Vagina (tissue), 2 donors: ENCODE data around the gene ECE1.

Source experiments
- CTCF ChIP-seq, 3 experiments: fragments of 450-650 bp in 2 of 3; fragments of 200-600 bp in 1 of 3; sonication (generic) in 1 of 3; IDR thresholded peaks; one replicate each; pipeline ENCODE4 v1.5.1; 2017 to 2019; ENCODE audit warnings: antibody characterized with exemption in 3 of 3, mild to moderate bottlenecking in 2 of 3, moderate library complexity in 2 of 3
- POLR2A ChIP-seq, 2 donors: fragments of 450-650 bp; IDR thresholded peaks; one replicate each; pipeline ENCODE4 v1.6.1; 2017; ENCODE audit warnings: antibody characterized with exemption in 2 of 2, mild to moderate bottlenecking in 2 of 2, moderate library complexity in 2 of 2
- POLR2AphosphoS5 ChIP-seq, 2 donors: sonication (generic); formaldehyde crosslinking; IDR thresholded peaks; one replicate each; pipeline ENCODE4 v1.9.0; 2017; ENCODE audit warnings: antibody characterized with exemption in 2 of 2, mild to moderate bottlenecking in 2 of 2, low read depth in 1 of 2; ENCODE audit not compliant: insufficient read depth in 1 of 2

- TF ChIP-seq POLR2A (IDR thresholded peaks at IDR 0.05) (no peak), CTCF (IDR thresholded peaks at IDR 0.05) (no peak), POLR2AphosphoS5 (IDR thresholded peaks at IDR 0.05; ENCODE audit: insufficient read depth in 1 of 2, low read depth in 1 of 2) (no peak)
Measured at GRCh38 chr1:21188235-21188634, 102.0 kb downstream of the ECE1 start.
